GM19239 (cell line): ENCODE measurements around the gene FHIT.

ENCODE experiments used
- DNase-seq: peaks from one replicate; pipeline ENCODE4 v3.0.0; 2011; ENCODE audit warnings: low spot score; ENCODE audit not compliant: insufficient read length
- FAIRE-seq: peaks from 2 replicates; lab custom pipeline; 2011; peaks lifted over from hg19 to GRCh38; lab: Jason Lieb, UNC

Gene FHIT

DNA sequence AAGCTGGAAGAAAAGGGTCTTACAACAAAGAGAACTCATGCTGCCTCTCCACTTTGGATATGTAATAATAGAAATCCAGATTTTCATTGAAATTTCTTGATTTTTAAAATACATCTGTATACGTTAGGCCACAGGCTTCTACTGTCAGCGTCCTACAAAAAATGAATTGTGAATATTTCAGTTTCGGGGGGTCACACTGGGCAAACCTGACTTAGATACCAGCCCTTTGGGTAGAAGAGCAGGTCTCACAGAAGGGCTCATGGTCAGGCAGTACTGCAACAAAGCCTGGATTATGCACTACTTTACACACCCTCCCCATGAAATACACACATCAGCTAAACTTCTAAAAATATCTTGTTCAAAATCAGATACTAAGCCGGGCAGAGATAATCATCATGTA is 294.5 kb downstream of the FHIT start:
- FAIRE-seq = no peak
- no peak for DNase-seq

DNA sequence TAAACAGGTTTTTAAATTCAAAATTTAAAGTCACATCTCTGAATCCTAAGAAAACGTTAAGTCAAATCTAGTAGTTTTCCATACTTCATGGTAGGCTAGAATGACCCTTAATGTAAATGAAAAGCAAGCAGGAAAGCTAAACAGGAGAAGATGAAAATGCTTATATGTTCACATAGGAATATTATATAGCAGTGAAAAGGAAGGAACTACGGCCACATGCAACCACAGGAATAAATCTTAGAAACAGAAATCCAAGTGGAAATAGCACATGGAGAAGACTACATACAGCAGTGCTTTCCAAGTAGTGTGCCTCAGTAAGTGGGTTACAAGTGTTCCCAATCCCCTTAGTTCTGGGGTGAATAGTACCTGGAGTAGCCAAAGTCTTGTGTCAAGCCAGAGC is 296.2 kb downstream of the FHIT start:
- DNase-seq = no peak
- no peak for FAIRE-seq

DNA sequence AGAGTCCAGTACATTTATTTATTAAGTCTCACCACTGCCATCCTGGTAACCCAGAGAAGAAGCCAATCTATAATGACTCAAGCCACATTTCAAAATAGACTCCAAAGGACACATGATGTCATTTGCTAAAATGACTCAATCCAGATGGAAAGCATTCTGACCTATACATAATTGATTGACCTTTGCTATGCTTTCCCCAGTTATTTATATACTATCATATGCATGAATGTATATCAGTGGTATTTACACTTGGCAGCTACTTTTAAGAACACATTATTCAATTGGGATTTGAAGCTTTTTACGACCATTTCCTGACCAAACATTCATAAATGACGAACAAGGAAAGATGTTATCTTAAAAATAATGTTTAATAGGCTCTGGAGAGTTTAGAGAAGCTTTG is 297.2 kb downstream of the FHIT start:
- DNase-seq (no peak), FAIRE-seq (no peak)

DNA sequence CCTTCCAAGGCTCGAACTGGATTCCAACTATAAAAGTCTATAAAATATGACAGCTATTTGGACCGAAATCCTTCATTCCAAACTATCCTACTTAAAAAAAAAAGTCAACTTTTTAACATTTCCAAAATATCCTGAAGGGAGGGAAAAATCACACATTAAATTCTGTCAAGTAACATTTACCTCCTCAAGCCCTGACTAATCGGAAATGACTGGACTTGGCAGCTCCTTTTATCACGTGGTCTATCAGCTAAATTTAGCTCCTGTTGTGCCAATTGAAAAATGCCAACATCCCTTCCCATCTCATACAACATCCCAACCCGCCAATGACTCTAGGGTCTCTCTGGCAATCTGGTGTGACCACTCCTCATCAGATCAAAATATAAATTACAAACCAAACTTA is 297.9 kb downstream of the FHIT start:
- DNase-seq (no peak), FAIRE-seq (no peak)

DNA sequence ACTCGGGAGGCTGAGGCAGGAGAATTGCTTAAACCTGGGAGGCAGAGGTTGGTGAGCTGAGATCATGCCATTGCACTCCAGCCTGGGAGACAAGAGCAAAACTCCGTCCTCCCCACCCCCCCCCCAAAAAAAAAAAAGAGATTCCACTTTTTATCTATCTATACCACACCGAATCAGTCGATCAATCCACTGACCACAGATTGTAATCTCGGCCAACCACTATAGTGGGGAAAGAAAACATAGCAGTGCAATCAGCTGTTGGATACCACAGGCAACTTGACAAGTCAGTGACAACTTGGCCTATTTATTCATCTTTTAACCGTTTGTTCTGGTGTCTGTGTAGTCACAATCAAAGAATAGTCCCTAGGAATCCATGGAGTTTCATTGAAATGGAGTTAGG is 299.2 kb downstream of the FHIT start:
- DNase-seq (no peak), FAIRE-seq (no peak)

DNA sequence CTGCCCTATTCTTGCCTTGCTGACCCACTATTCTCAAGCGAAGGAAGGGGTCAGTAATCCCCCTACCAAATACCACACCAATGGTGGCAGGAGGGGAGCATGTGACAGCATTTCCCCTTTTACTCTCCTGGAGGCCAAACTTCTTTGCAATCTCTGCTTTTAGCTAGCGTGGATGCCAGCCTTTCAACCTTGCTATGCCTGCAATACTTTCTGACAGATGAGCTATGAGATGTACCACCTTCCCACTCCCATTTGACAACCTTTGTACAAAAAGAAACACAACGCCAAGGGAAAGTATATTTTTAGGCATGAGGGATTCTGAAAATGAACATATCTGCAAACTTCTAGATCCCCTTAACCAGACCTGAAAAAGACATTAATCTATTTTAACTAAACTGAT is 302.1 kb downstream of the FHIT start:
- DNase-seq (no peak), FAIRE-seq (no peak)

DNA sequence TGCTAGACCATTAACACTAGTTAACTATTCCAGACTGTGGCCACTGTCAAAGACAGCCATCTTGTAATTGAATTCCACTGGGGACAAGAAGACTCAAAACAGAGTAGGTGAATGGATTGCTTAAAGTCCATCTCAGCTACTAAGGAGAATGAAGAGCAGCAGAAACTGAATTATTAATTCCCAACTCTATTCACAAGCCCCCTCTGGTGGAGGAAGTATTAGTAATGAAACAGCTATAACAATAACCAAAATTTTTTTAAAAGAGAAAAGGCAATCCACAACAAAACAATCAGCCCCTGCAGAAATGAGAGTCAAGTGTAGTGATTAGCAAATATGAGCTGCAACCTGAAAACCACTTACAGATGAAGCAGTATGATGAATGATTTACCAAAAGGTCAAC is 302.8 kb downstream of the FHIT start:
- DNase-seq (no peak), FAIRE-seq (no peak)

DNA sequence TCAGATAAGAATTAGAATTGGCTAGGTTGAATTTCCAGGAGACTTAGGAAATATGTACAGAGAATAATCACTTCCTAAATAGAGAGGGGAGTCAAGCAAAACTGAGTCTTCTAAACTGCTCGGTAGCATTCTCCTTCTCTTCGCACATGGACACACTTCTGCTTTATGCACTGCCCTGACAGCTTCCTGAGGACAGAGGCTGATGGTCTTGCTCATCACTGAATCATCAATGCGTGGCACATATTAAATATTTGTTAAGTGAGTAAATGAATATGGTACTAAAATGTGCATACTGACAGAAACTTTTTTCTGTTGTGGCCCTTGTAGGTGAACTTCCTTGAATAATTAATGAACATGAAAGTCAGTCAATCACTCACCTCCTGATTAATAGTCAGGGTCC is 315.5 kb downstream of the FHIT start:
- DNase-seq = no peak
- no peak for FAIRE-seq

DNA sequence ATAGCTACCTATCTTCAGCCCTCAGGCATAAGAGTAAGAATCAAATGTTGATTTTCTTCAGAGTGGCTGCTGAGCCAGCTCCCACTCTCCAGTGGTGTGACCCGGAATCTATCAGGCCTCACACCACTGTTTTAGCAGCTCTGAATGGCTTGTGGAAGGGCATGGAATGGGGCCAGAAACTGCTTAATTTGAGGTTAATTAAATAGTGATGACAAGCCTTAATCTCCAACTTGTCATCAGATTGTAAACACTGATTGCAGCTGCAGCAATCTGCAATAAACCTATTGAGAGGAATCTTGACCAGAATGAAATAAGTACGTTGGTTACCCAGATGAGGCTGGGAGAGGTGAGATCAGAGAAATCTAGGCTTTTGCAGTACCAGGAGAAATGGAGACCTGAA is 317.4 kb downstream of the FHIT start:
- no peak for FAIRE-seq
- no peak for DNase-seq

DNA sequence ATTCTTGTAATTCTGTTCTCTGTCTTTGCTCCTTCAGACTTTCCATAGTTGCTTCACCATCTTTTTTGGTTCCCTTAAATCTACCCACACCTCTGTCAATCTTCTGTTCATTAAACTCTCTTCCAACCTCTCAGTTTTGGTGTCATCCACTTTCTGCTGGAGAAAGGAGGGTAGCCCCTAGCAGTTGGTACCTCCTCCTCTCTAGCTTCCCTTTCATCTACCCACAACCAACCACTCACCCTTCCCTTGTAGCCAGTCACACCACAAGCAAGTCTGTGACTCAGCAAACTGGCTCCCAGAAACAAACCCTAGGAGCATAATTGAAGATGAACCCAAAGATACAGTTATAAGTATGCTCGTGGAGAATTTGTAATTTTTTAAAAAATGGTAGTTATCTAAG is 318.6 kb downstream of the FHIT start:
- no peak for DNase-seq
- no peak for FAIRE-seq

DNA sequence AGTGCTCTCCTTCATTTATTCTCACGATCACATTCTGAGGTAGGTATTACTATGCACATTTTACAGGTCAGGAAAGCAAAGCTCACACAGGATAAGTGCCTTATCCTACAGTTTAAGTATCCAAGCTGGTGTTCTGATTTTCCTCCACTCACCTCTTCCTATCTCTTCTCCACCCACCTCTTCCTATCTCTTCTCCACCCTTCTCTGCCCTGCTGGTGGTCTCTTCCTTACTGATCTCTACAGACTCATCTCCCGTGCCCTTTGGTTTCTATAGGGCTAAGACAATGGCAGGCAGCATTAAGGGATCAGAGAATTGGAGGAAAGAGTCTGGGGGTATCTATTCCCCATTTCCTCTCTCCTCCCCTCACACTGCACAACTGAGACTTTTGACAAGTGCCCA is 319.1 kb downstream of the FHIT start:
- DNase-seq (no peak), FAIRE-seq (no peak)

DNA sequence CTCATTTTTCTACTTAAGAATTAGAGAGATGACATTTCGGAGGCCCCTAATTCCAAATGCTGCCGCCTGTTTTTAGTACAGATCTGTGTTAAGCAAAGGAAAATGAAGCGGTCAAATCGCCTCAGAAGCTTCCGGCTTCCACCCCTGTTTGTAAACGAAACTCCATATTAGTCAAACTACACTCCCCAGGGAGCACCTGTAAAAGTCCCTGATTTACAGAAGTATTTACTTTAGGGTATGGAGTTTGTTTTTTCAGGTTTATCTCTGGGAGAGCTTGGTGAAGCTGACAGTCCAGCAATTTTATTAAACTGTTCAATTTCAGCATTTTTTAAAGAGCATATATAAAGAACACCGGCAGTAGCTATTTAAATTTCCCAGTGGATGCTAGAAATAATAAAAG is 319.8 kb downstream of the FHIT start:
- no peak for DNase-seq
- no peak for FAIRE-seq

DNA sequence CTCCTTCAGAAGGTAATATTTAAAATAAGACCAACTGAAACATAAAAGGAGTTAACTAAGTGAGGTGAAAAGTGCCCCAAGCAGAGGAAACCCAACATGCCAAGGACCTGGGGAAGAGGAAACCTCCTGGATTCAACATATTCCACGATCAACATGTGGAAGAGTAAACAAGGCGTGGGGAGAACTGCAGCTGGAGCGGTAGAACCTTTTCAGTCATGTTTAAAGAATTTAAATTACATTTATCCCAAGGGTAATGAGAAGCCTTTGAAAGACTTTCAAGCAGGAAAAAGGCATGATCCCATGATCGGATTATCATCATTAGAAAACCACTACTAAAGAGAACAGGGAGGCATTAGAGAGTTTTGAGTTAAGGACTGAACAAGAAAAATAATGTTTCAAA is 330.7 kb downstream of the FHIT start:
- FAIRE-seq = no peak
- no peak for DNase-seq

DNA sequence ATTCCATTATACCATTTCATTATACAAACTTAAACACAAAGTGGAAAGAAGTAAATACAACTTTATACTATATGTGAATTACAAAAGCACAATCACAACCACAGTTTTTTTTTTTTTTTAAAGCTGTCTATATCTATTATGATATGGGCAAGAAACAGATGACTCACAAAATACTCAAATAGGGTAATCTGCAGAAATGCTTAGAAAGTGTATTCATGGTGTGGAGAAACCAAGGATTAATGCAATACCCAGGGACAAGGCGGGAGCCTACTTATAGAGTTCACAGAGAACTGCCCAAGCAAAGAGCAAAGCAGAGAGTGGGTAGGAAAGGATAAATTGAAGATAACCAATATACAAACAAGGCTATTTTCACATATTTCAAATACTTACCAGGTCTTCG is 332.0 kb downstream of the FHIT start:
- DNase-seq = no peak
- no peak for FAIRE-seq

DNA sequence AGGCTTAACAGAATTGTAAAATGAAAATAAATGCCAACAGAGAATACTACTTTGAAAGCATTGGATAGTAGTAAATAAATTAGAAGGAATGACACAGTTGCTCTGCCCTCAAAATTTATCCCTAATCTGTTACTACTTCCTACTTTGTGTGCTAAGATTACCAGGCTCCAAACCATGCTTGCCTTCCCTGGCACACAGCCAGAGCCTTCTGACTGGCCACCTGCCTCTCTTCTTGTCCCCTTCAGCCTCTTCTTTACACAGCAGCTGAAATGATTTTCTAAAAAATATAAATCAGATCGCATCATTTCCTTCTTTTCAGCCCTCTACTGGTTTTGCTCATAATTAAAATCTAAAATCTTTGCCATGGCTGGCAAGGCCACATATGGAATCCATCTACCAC is 334.1 kb downstream of the FHIT start:
- FAIRE-seq = no peak
- DNase-seq = no peak

DNA sequence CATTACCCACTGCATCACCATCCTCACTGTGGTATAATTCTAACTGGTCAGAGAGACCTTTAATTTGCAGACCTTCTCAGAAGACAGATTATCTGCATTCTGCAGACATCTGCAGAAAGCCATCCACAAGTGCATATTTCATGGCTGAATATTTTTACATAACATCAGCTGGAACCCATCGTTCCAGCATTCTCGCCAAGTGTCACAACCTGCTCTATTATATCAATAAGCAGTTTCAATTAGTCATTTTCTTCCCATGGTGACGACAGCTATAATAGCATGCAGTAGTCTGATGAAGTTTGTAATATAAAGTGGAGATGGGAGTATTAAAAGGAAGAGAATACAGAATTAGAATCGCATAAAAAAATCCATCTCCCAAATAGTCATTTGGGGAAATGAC is 334.7 kb downstream of the FHIT start:
- FAIRE-seq = no peak
- no peak for DNase-seq

DNA sequence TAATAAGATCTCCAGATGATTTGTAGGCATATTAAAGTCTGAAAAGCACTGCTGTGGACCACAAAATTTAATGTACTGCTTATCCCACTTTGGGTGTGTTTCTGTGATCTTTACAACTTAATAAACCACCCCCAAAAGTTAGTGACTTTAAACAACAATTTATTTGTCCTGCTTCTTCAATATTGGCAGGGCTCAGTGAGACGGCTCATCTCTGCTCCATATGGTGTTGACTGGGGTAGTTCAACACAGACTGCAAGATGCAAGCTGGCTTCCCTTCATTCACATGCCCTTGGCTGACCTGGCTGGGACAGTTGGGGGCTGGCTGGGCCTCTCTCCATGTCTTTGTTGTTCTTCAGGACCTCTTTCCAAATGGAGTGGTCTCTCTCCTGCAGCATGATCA is 337.8 kb downstream of the FHIT start:
- no peak for DNase-seq
- no peak for FAIRE-seq

DNA sequence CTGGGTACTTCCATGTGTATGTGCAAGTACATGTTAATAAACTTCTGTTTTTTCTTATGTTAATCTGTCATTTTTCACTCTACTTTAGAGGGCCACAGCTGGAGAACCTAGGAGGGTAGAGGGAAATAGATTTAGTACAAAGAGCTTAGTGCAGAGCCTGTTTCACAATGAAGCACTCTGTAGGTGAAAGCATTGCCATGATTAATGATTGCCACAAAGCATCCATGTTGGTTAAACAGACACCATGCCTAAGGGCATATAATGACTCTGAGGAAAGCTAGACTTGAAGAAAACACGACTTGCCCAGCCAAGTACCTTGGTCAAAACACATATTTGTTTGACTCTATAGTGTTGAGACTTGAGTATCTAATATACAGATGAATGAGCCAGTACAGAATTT is 338.4 kb downstream of the FHIT start:
- no peak for FAIRE-seq

DNA sequence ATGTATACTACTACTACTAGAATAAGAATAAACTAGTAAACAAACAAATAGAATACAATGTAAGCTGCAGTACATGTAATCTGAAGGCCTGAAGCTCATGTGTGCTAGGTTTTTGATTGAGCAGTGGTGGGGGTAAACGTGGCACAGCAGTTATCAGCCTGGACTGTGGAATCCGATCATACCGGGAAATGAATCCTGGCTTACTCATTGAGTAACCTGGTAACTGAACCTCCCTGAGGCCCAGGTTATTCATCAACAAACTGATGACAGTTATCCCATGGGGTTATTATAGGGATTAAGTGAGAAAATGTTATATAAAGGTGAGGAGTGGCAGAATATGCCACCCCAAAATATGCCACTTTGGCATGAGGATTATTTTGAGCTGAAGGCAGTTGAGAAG is 339.1 kb downstream of the FHIT start:
- DNase-seq (no peak), FAIRE-seq (no peak)

More for the DNA sequence above, 338.4 kb downstream of the FHIT start:
- no peak for DNase-seq

DNA sequence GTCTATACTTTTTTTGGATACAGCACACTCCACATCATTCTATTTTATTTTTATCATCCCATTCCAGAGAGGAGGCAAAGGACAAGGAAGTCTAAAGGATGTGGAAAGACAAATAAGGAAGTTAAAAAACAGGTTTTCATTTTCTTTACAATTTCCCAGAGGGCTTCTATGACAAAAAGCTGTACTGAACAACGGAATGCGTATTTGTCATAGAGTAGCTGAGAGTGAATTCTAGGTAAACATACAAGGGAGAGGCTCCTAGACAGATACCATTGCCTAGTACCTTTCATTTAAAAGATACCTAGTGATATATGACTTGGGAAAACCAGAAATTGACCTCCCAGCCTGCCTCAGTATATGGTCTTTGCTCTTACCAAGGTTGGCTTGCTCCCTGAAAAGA is 341.7 kb downstream of the FHIT start:
- FAIRE-seq (no peak), DNase-seq (no peak)

DNA sequence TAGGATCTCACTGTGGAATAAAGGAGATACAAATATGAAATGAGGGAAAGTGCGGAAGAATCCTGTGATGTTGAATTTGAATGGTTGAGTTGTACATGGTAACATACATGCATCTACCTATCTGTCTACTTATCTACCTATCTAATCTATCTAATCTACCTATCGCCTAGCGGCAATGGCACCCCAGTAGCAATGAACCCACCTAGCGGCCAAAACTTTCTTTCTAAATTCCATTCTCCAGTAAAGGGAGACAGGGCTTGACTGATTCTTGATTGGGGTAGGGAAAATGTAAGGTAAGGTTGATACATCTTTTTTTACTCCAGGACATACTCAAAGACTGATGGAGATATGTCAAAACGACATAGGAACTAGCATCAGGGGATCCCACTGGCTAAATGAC is 345.0 kb downstream of the FHIT start:
- no peak for FAIRE-seq

DNA sequence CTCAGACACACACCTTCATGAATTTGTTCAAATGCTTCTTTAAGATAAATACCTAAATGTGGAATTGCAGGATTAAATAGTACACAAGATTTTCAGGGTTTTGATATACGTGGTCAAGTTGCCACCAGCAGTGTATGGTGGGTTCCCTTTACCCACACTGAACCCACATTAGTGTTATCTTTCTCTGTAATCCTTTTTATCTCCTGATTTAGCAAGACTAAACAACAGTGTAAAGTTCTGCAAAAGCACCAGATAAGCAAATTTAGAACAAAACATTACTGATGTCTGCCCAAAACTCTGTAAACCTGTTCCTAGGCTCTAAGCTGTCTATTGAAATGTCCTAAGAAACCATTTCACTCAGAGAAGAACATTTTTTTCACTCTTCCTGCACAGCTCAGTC is 352.9 kb downstream of the FHIT start:
- DNase-seq = no peak
- no peak for FAIRE-seq

More for the DNA sequence above, 345.0 kb downstream of the FHIT start:
- no peak for DNase-seq

DNA sequence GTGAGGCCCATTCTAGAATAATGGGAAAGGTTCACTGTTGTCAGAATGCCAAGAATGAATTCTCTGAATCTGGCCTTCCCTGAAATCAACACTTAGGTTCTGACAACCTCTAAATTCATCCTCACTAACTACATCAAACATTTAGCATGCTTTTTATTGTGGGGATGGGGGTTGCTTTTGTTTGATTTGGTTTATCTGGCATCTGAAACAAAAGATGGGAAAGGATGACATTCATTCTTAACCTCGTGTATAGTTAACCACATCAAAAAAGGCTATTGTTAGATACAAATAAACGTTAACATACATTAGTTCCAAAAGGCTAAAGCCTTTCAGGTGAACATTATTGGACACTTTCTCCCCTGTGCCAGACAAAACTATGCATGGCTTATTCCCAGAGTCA is 357.3 kb downstream of the FHIT start:
- DNase-seq (no peak), FAIRE-seq (no peak)
